WERI-Rb-1 (cell line): ENCODE data around the gene NDE1.

ENCODE experiments used
- DNase-seq: peaks from one replicate; pipeline ENCODE4 v3.0.0-alpha.2; 2020
- H3K27ac ChIP-seq: fragments of 250-450 bp; sonication (Bioruptor Pico); 2 replicates; pipeline ENCODE4 v1.5.1; 2020; ENCODE audit warnings: mild to moderate bottlenecking, moderate library complexity
- H3K27me3 ChIP-seq: fragments of 250-450 bp; sonication (Bioruptor Pico); 2 replicates; pipeline ENCODE4 v1.5.1; 2021; ENCODE audit warnings: mild to moderate bottlenecking, low read depth, moderate library complexity; ENCODE audit not compliant: insufficient read depth, severe bottlenecking
- H3K36me3 ChIP-seq: fragments of 250-450 bp; sonication (Bioruptor Pico); 2 replicates; pipeline ENCODE4 v1.5.1; 2020; ENCODE audit warnings: mild to moderate bottlenecking, moderate library complexity
- H3K4me3 ChIP-seq: 2 replicates; pipeline ENCODE4 v1.5.1; 2011; ENCODE audit warnings: low read depth, mild to moderate bottlenecking, control low read depth, low read length
- H3K9me3 ChIP-seq: fragments of 250-450 bp; sonication (Bioruptor Pico); 2 replicates; pipeline ENCODE4 v1.5.1; 2021; ENCODE audit warnings: mild to moderate bottlenecking, moderate library complexity; ENCODE audit not compliant: severe bottlenecking
- CTCF ChIP-seq: IDR thresholded peaks from 2 replicates; pipeline ENCODE4 v1.5.1; 2011; ENCODE audit warnings: low read depth, mild to moderate bottlenecking, control low read depth, inconsistent platforms, low read length

The NDE1 gene

GRCh38 chr16:15617901-15618300 lies 32.1 kb upstream of the NDE1 start:
- peaks cover 69% of the 10 kb centered on the region for H3K36me3 ChIP-seq
- H3K27ac ChIP-seq = no peak overlapping the region

GRCh38 chr16:15618392-15618791 lies 31.7 kb upstream of the NDE1 start:
- no peak overlapping the region for H3K27ac ChIP-seq
- no peak overlapping the region for H3K4me3 ChIP-seq
- TF ChIP-seq CTCF = no peak
- H3K27me3 ChIP-seq = no peaks in the 10 kb centered on the region
- H3K9me3 ChIP-seq = no peaks in the 10 kb centered on the region
- H3K36me3 ChIP-seq = peaks cover 65% of the 10 kb centered on the region
- no peak for DNase-seq

More at GRCh38 chr16:15617901-15618300, 32.1 kb upstream of the NDE1 start:
- DNase-seq = no peak
- TF ChIP-seq CTCF = no peak
- Histone ChIP-seq H3K4me3 (no peak overlapping the region), H3K27me3 (no peaks in the 10 kb centered on the region), H3K9me3 (no peaks in the 10 kb centered on the region)

- H3K9me3 ChIP-seq = no peaks in the 10 kb centered on the region
- H3K36me3 ChIP-seq = peaks cover 67% of the 10 kb centered on the region
- TF ChIP-seq CTCF = no peak
- DNase-seq = no peak
- H3K27ac ChIP-seq = no peak overlapping the region; the same call in 1 of the 2 replicates
- no peaks in the 10 kb centered on the region for H3K27me3 ChIP-seq
- no peak overlapping the region for H3K4me3 ChIP-seq
These were observed 29.3 kb upstream of the NDE1 start for GRCh38 chr16:15620611-15621195.

GRCh38 chr16:15621456-15621855 lies 28.6 kb upstream of the NDE1 start:
- no peak for DNase-seq
- Histone ChIP-seq H3K27me3 (no peaks in the 10 kb centered on the region), H3K27ac (peak overlapping the region; percentile 14; the same call in 1 of the 2 replicates), H3K4me3 (no peak overlapping the region), H3K36me3 (peaks cover 61% of the 10 kb centered on the region), H3K9me3 (no peaks in the 10 kb centered on the region)
- no peak for TF ChIP-seq CTCF

- H3K36me3 ChIP-seq = peaks cover 57% of the 10 kb centered on the region
- TF ChIP-seq CTCF = no peak
These were observed 28.2 kb upstream of the NDE1 start for GRCh38 chr16:15621889-15622288.

More at GRCh38 chr16:15621889-15622288, 28.2 kb upstream of the NDE1 start:
- H3K9me3 ChIP-seq = no peaks in the 10 kb centered on the region
- H3K4me3 ChIP-seq = no peak overlapping the region
- H3K27ac ChIP-seq = peak overlapping the region; percentile 6
- no peak for DNase-seq
- no peaks in the 10 kb centered on the region for H3K27me3 ChIP-seq
